SU-DHL-6 (cell line): ENCODE data around the gene NFE2L3.
"Not testable (repeated sequence)": the region's sequence is repeated elsewhere in the genome, so short reads cannot be mapped to it uniquely, and the experiment has no call there.

ENCODE experiments used
- EZH2phosphoT487 ChIP-seq: fragments of 200-600 bp; sonication (generic), shearing (Covaris generic); conservative IDR thresholded peaks from 2 replicates; pipeline ENCODE4 v1.6.1; 2018; ENCODE audit warnings: mild to moderate bottlenecking, antibody characterized with exemption, low read length, moderate library complexity, mixed read lengths
- TF ChIP-seq, protein P1 (sequence below): fragments of 200-600 bp; sonication (generic); IDR thresholded peaks from one replicate; pipeline ENCODE4 v1.5.1; 2017; ENCODE audit warnings: antibody characterized with exemption, mild to moderate bottlenecking, low read length, moderate library complexity; ENCODE audit not compliant: insufficient read depth, poor library complexity, severe bottlenecking

GRCh38 chr7:26147646-26148306, 4.2 kb upstream of the NFE2L3 start:
- TF ChIP-seq, protein P1, sequence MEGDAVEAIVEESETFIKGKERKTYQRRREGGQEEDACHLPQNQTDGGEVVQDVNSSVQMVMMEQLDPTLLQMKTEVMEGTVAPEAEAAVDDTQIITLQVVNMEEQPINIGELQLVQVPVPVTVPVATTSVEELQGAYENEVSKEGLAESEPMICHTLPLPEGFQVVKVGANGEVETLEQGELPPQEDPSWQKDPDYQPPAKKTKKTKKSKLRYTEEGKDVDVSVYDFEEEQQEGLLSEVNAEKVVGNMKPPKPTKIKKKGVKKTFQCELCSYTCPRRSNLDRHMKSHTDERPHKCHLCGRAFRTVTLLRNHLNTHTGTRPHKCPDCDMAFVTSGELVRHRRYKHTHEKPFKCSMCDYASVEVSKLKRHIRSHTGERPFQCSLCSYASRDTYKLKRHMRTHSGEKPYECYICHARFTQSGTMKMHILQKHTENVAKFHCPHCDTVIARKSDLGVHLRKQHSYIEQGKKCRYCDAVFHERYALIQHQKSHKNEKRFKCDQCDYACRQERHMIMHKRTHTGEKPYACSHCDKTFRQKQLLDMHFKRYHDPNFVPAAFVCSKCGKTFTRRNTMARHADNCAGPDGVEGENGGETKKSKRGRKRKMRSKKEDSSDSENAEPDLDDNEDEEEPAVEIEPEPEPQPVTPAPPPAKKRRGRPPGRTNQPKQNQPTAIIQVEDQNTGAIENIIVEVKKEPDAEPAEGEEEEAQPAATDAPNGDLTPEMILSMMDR = not testable (repeated sequence)
- TF ChIP-seq EZH2phosphoT487 = not testable (repeated sequence)
